H9 (cell line): Measurements from ENCODE around the gene IMPA2. TPM values are rescaled to one million over a fixed set of nuclear protein-coding genes. Genes with fewer than 3 reads are reported as not detected.

Source experiments
- DNase-seq: peaks from one replicate; pipeline ENCODE4 v3.0.0-alpha.2; 2017
- H2AFZ ChIP-seq: one replicate; pipeline ENCODE4 v1.6.1; 2013; ENCODE audit warnings: mild to moderate bottlenecking, low read length, control low read depth, moderate library complexity
- H2AK5ac ChIP-seq: 2 replicates; pipeline ENCODE4 v1.6.1; 2013; ENCODE audit warnings: low read length, control low read depth, mixed read lengths; ENCODE audit not compliant: insufficient read length
- H2BK120ac ChIP-seq: one replicate; pipeline ENCODE4 v1.6.1; 2013; ENCODE audit warnings: low read depth, mild to moderate bottlenecking, low read length, control low read depth, inconsistent platforms; ENCODE audit not compliant: poor library complexity, severe bottlenecking
- H2BK12ac ChIP-seq: 2 replicates; pipeline ENCODE4 v1.6.1; 2013; ENCODE audit warnings: low read length, control low read depth, mixed read lengths, low read depth; ENCODE audit not compliant: insufficient read length
- H2BK15ac ChIP-seq: 2 replicates; pipeline ENCODE4 v1.6.1; 2013; ENCODE audit warnings: low read depth, low read length, control low read depth
- H2BK20ac ChIP-seq: one replicate; pipeline ENCODE4 v1.6.1; 2013; ENCODE audit warnings: low read depth, mild to moderate bottlenecking, low read length, control low read depth, inconsistent platforms; ENCODE audit not compliant: poor library complexity, severe bottlenecking
- H2BK5ac ChIP-seq: 2 replicates; pipeline ENCODE4 v1.6.1; 2013; ENCODE audit warnings: low read length, control low read depth, mixed read lengths; ENCODE audit not compliant: insufficient read length
- H3K14ac ChIP-seq: 2 replicates; pipeline ENCODE4 v1.6.1; 2013; ENCODE audit warnings: low read length, control low read depth; ENCODE audit not compliant: insufficient read depth
- H3K18ac ChIP-seq: 2 replicates; pipeline ENCODE4 v1.6.1; 2013; ENCODE audit warnings: low read depth, mild to moderate bottlenecking, mixed read lengths, low read length, control low read depth; ENCODE audit not compliant: insufficient read length
- H3K23ac ChIP-seq: 2 replicates; pipeline ENCODE4 v1.6.1; 2013; ENCODE audit warnings: low read length, control low read depth, mixed read lengths, low read depth; ENCODE audit not compliant: insufficient read length
- H3K23me2 ChIP-seq: 2 replicates; pipeline ENCODE4 v1.6.1; 2013; ENCODE audit warnings: low read depth, mild to moderate bottlenecking, mixed read lengths, low read length, control low read depth; ENCODE audit not compliant: insufficient read length, poor library complexity, severe bottlenecking
- H3K27ac ChIP-seq: 2 replicates; pipeline ENCODE4 v1.5.1; 2013; ENCODE audit warnings: low read length, control low read depth, mixed read lengths, low read depth; ENCODE audit not compliant: insufficient read length
- H3K27me3 ChIP-seq: 2 replicates; pipeline ENCODE4 v1.6.1; 2013; ENCODE audit warnings: low read length, control low read depth, inconsistent platforms; ENCODE audit not compliant: insufficient read depth
- H3K4ac ChIP-seq: 2 replicates; pipeline ENCODE4 v1.6.1; 2013; ENCODE audit warnings: low read depth, mild to moderate bottlenecking, control low read depth, inconsistent platforms, low read length, moderate library complexity
- H3K4me1 ChIP-seq: 2 replicates; pipeline ENCODE4 v1.6.1; 2013; ENCODE audit warnings: low read length, control low read depth, inconsistent platforms; ENCODE audit not compliant: insufficient read depth
- H3K4me2 ChIP-seq: 2 replicates; pipeline ENCODE4 v1.6.1; 2013; ENCODE audit warnings: low read length, control low read depth, mixed read lengths; ENCODE audit not compliant: insufficient read length, insufficient read depth
- H3K56ac ChIP-seq: 2 replicates; pipeline ENCODE4 v1.6.1; 2013; ENCODE audit warnings: low read depth, mild to moderate bottlenecking, mixed read lengths, low read length, control low read depth; ENCODE audit not compliant: insufficient read length
- H3K79me1 ChIP-seq: 2 replicates; pipeline ENCODE4 v1.6.1; 2013; ENCODE audit warnings: low read depth, mild to moderate bottlenecking, moderate library complexity, low read length, control low read depth, inconsistent platforms; ENCODE audit not compliant: insufficient read depth, poor library complexity, severe bottlenecking
- H3K79me2 ChIP-seq: 2 replicates; pipeline ENCODE4 v1.6.1; 2013; ENCODE audit warnings: low read length, control low read depth, inconsistent platforms; ENCODE audit not compliant: insufficient read depth
- H3K9ac ChIP-seq: 2 replicates; pipeline ENCODE4 v1.6.1; 2013; ENCODE audit warnings: low read length, control low read depth, mixed read lengths; ENCODE audit not compliant: insufficient read length; ENCODE audit errors: extremely low read depth
- H3K9me3 ChIP-seq: one replicate; pipeline ENCODE4 v1.6.1; 2013; ENCODE audit warnings: low read depth, low read length, inconsistent platforms; ENCODE audit not compliant: control insufficient read depth
- H3T11ph ChIP-seq: one replicate; pipeline ENCODE4 v1.6.1; 2013; ENCODE audit warnings: mild to moderate bottlenecking, low read length, control low read depth, inconsistent platforms
- H4K20me1 ChIP-seq: one replicate; pipeline ENCODE4 v1.6.1; 2013; ENCODE audit not compliant: control insufficient read depth, insufficient read length, insufficient read depth
- H4K5ac ChIP-seq: 2 replicates; pipeline ENCODE4 v1.6.1; 2013; ENCODE audit warnings: low read depth, mild to moderate bottlenecking, mixed read lengths, low read length, control low read depth; ENCODE audit not compliant: insufficient read length
- H4K8ac ChIP-seq: replicated peaks from 2 replicates; pipeline ENCODE4 v1.6.1; 2013; ENCODE audit warnings: low read length, control low read depth, mixed read lengths, low read depth; ENCODE audit not compliant: insufficient read length
- H4K91ac ChIP-seq: 2 replicates; pipeline ENCODE4 v1.6.1; 2013; ENCODE audit warnings: low read depth, mild to moderate bottlenecking, moderate library complexity, mixed read lengths, low read length, control low read depth; ENCODE audit not compliant: insufficient read length
- H3K27ac Mint-ChIP-seq, 3 experiments: 2 replicates in 2 of 3; 3 replicates in 1 of 3; pipeline ENCODE4 v1.8.0; 2020 to 2021; ENCODE audit warnings: mixed read lengths in 3 of 3, mild to moderate bottlenecking in 1 of 3, moderate library complexity in 1 of 3
- H3K27me3 Mint-ChIP-seq: 2 replicates; pipeline ENCODE4 v1.8.0; 2021; ENCODE audit warnings: low read depth, mild to moderate bottlenecking, moderate library complexity, mixed read lengths
- H3K36me3 Mint-ChIP-seq, 3 experiments: 2 replicates in 2 of 3; 3 replicates in 1 of 3; pipeline ENCODE4 v1.8.0; 2020 to 2021; ENCODE audit warnings: low read depth in 3 of 3, mixed read lengths in 3 of 3; ENCODE audit not compliant: insufficient read depth in 1 of 3
- H3K4me1 Mint-ChIP-seq, 2 experiments: 2 replicates each; pipeline ENCODE4 v1.8.0; 2020; ENCODE audit warnings: mixed read lengths in 2 of 2
- H3K4me3 Mint-ChIP-seq, 2 experiments: 2 replicates in 1 of 2; 3 replicates in 1 of 2; pipeline ENCODE4 v1.8.0; 2020 to 2021; ENCODE audit warnings: mild to moderate bottlenecking in 2 of 2, mixed read lengths in 2 of 2, moderate library complexity in 1 of 2
- H3K9me3 Mint-ChIP-seq, 2 experiments: 2 replicates in 1 of 2; 3 replicates in 1 of 2; pipeline ENCODE4 v1.8.0; 2020; ENCODE audit warnings: mild to moderate bottlenecking in 2 of 2, mixed read lengths in 2 of 2, moderate library complexity in 1 of 2
- CTCF ChIP-seq: fragments of 200-600 bp; sonication (generic); conservative IDR thresholded peaks from 3 replicates; pipeline ENCODE4 v1.8.0; 2021; ENCODE audit warnings: antibody characterized with exemption, mild to moderate bottlenecking
- WGBS: extraction: QIAGEN DNeasy Blood & Tissue Kit; methylation state at CpG from one replicate; pipeline ENCODE4 v1.1.7; 2013; ENCODE audit warnings: missing lambda C conversion rate, low lambda C conversion rate, mixed read lengths; ENCODE audit not compliant: insufficient read length; ENCODE audit errors: extremely low coverage; 5-methylcytosine and 5-hydroxymethylcytosine counted together
- total RNA-seq: library from RNA; stranded (reverse); gene quantifications from 2 replicates; pipeline ENCODE4 v1.2.1, GENCODE V29; 2021

Gene IMPA2
- total RNA-seq, 1 experiment from 2014 or later, result 73.8 TPM

GRCh38 chr18:12049978-12050811 is 68.9 kb downstream of the IMPA2 start:
- H3K9me3 Mint-ChIP-seq, result no peaks in the 10 kb centered on the region
- Histone ChIP-seq H4K8ac (no peak overlapping the region), H3K9ac (no peak overlapping the region), H4K91ac (no peak overlapping the region), H3K27ac (no peak overlapping the region), H3K27me3 (no peaks in the 10 kb centered on the region), H2AK5ac (no peak overlapping the region), H3K4me2 (no peak overlapping the region), H3T11ph (no peak overlapping the region), H3K79me2 (no peaks in the 10 kb centered on the region), H2BK5ac (no peak overlapping the region), H3K79me1 (no peaks in the 10 kb centered on the region), H3K23me2 (no peaks in the 10 kb centered on the region), H3K18ac (no peak overlapping the region), H2BK20ac (no peak overlapping the region), H3K56ac (no peak overlapping the region), H2BK15ac (no peak overlapping the region), H3K23ac (no peak overlapping the region), H3K4me1 (no peaks in the 10 kb centered on the region), H2AFZ (no peak overlapping the region), H4K20me1 (no peaks in the 10 kb centered on the region), H2BK12ac (no peak overlapping the region), H3K4ac (no peak overlapping the region), H3K14ac (no peak overlapping the region), H4K5ac (no peak overlapping the region), H3K9me3 (no peaks in the 10 kb centered on the region), H2BK120ac (no peak overlapping the region)
- no peak overlapping the region for H3K4me3 Mint-ChIP-seq
- no peak for DNase-seq
- peaks cover 3 to 12% of the 10 kb centered on the region in 2 experiments; a peak in 3 of 4 replicates for H3K4me1 Mint-ChIP-seq
- no peaks in the 10 kb centered on the region; the same call in 1 of the 2 replicates for H3K27me3 Mint-ChIP-seq
- H3K36me3 Mint-ChIP-seq, result no peaks in the 10 kb centered on the region
- WGBS, result no CpG with 5 or more reads among the region's 9 CpGs
- no peak overlapping the region for H3K27ac Mint-ChIP-seq
- no peak for TF ChIP-seq CTCF
